PC-9 (cell line): Measurements from ENCODE around the gene FUBP3. TPM values are rescaled to one million over a fixed set of nuclear protein-coding genes. Genes with fewer than 3 reads are reported as not detected.

ENCODE experiments used
- BruUV-seq: library from RNA; stranded (reverse); fragments of 400-500 nt; replicated peaks from 2 replicates; lab custom pipeline; 2021; lab: Mats Ljungman, UMichigan
- CTCF ChIA-PET: fragments of 300-600 bp; sonication (Branson Sonifier 250); formaldehyde crosslinking; loops from one replicate; lab custom pipeline; 2022; ENCODE audit warnings: antibody characterized with exemption; lab: Charles Lee
- POLR2A ChIA-PET: fragments of 300-600 bp; sonication (Branson Sonifier 250); formaldehyde crosslinking; loops from one replicate; lab custom pipeline; 2022; ENCODE audit warnings: antibody characterized with exemption; ENCODE audit not compliant: unreplicated experiment; lab: Charles Lee
- DNase-seq, 2 experiments: peaks; one replicate each; pipeline versions ENCODE4 v3.0.0 to v3.0.0-alpha.2; 2015 to 2022; ENCODE audit warnings: mixed read lengths in 1 of 2
- H2AFZ ChIP-seq: fragments of 200-600 bp; sonication (generic); 2 replicates; pipeline ENCODE4 v1.8.1; 2017; ENCODE audit warnings: antibody characterized with exemption
- H3F3A ChIP-seq: fragments of 200-600 bp; sonication (generic); 2 replicates; pipeline ENCODE4 v1.8.1; 2017; ENCODE audit warnings: antibody characterized with exemption, mild to moderate bottlenecking, low read depth; ENCODE audit not compliant: insufficient read depth
- H3K27ac ChIP-seq: fragments of 200-600 bp; sonication (generic); 2 replicates; pipeline ENCODE4 v1.6.1; 2016; ENCODE audit warnings: mixed run types
- H3K27me3 ChIP-seq: fragments of 200-600 bp; sonication (generic); 2 replicates; pipeline ENCODE4 v1.6.1; 2016; ENCODE audit warnings: low read depth, mixed run types; ENCODE audit not compliant: insufficient read depth
- H3K36me3 ChIP-seq: fragments of 200-600 bp; sonication (generic); 2 replicates; pipeline ENCODE4 v1.6.1; 2016; ENCODE audit warnings: low read depth, mixed run types
- H3K4me1 ChIP-seq: fragments of 200-600 bp; sonication (generic); replicated peaks from 2 replicates; pipeline ENCODE4 v1.6.1; 2016; ENCODE audit warnings: mixed run types; ENCODE audit not compliant: insufficient read depth
- H3K4me2 ChIP-seq: fragments of 200-600 bp; sonication (generic); 2 replicates; pipeline ENCODE4 v1.6.1; 2017; ENCODE audit warnings: mixed run types
- H3K4me3 ChIP-seq: fragments of 200-600 bp; sonication (generic); 2 replicates; pipeline ENCODE4 v1.6.1; 2016; ENCODE audit warnings: mixed run types
- H3K79me2 ChIP-seq: fragments of 200-600 bp; sonication (generic); 2 replicates; pipeline ENCODE4 v1.6.1; 2017; ENCODE audit warnings: low read depth, mixed run types
- H3K9me2 ChIP-seq: fragments of 200-600 bp; sonication (generic); 2 replicates; pipeline ENCODE4 v1.8.1; 2017; ENCODE audit warnings: mild to moderate bottlenecking; ENCODE audit not compliant: insufficient read depth
- H3K9me3 ChIP-seq: fragments of 200-600 bp; sonication (generic); 2 replicates; pipeline ENCODE4 v1.8.1; 2016; ENCODE audit warnings: low read depth; ENCODE audit not compliant: insufficient read depth
- H4K20me1 ChIP-seq: fragments of 200-600 bp; sonication (generic); 2 replicates; pipeline ENCODE4 v1.8.1; 2017; ENCODE audit not compliant: insufficient read depth
- CTCF ChIP-seq: fragments of 200-600 bp; sonication (generic); conservative IDR thresholded peaks from 2 replicates; pipeline ENCODE4 v1.6.1; 2017; ENCODE audit warnings: mixed run types, antibody characterized with exemption, mild to moderate bottlenecking, moderate library complexity
- EZH2 ChIP-seq: fragments of 200-600 bp; sonication (generic); IDR thresholded peaks from 2 replicates; pipeline ENCODE4 v1.8.0; 2017; ENCODE audit warnings: antibody characterized with exemption, low read depth
- intact Hi-C: fragments of 100-400 bp; cut with micrococcal nuclease; formaldehyde crosslinking; loops from one replicate; pipeline ENCODE4 v1.10.0; 2022; ENCODE audit not compliant: unreplicated experiment
- total RNA-seq: library from RNA; stranded (reverse); gene quantifications from 2 replicates; pipeline ENCODE4 v1.2.3, GENCODE V29; 2021

FUBP3 gene
- total RNA-seq, 1 experiment from 2014 or later, result 75.6 TPM

- peaks cover 17% of the 10 kb centered on the region; the same call in 1 of the 2 replicates for H3K36me3 ChIP-seq
- peak overlapping the region; percentile 23; the same call in 1 of the 2 replicates for H3K27ac ChIP-seq
- no peaks in the 10 kb centered on the region; the same call in 1 of the 2 replicates for H3K9me2 ChIP-seq
- ChIA-PET POLR2A (interaction anchor here (0.6 to 0.8 kb wide), 3 partner anchors 40 to 103 kb away, joined by 3 to 19 read pairs (median 8); no protein-coding TSS in a partner anchor), CTCF (interaction anchor here (0.7 kb wide), 1 partner anchor 44 kb away, joined by 3 read pairs; no protein-coding TSS in a partner anchor)
- DNase-seq, result no peak
- peaks cover 39% of the 10 kb centered on the region for H4K20me1 ChIP-seq
- H3K79me2 ChIP-seq, result peaks cover 66% of the 10 kb centered on the region
- peaks cover 23% of the 10 kb centered on the region for H3K4me1 ChIP-seq
- no peaks in the 10 kb centered on the region for H3K27me3 ChIP-seq
- H3K9me3 ChIP-seq, result no peaks in the 10 kb centered on the region
- TF ChIP-seq CTCF (no peak), EZH2 (no peak)
- peak overlapping the region; percentile 73 for H2AFZ ChIP-seq
- intact Hi-C loops, result loop anchor here (5.0 kb wide), 1 partner anchor 43 kb away; no protein-coding TSS in a partner anchor
- H3K4me2 ChIP-seq, result peak overlapping the region; percentile 97
- H3K4me3 ChIP-seq, result peak overlapping the region; percentile 99
- peaks cover 21% of the 10 kb centered on the region for H3F3A ChIP-seq
- BruUV-seq, result TSS peak; percentile 29
Measured at GRCh38 chr9:130579738-130580463, 524 bp downstream of the FUBP3 start.

GRCh38 chr9:130581766-130582165, 2.4 kb downstream of the FUBP3 start:
- ChIA-PET POLR2A (no interaction called here), CTCF (no interaction called here)
- Histone ChIP-seq H3K79me2 (peaks cover 83% of the 10 kb centered on the region), H3F3A (peaks cover 21% of the 10 kb centered on the region), H3K4me2 (no peak overlapping the region), H4K20me1 (peaks cover 57% of the 10 kb centered on the region), H2AFZ (no peak overlapping the region), H3K27ac (no peak overlapping the region), H3K36me3 (peaks cover 17% of the 10 kb centered on the region; the same call in 1 of the 2 replicates), H3K9me3 (no peaks in the 10 kb centered on the region), H3K4me1 (peaks cover 23% of the 10 kb centered on the region), H3K9me2 (no peaks in the 10 kb centered on the region), H3K27me3 (no peaks in the 10 kb centered on the region), H3K4me3 (no peak overlapping the region)
- TF ChIP-seq EZH2 (no peak), CTCF (no peak)
- no TSS peak for BruUV-seq
- DNase-seq, result no peak
- intact Hi-C loops, result no loop called here

GRCh38 chr9:130583271-130583670, 3.9 kb downstream of the FUBP3 start:
- no peak for TF ChIP-seq CTCF
- no peak for TF ChIP-seq EZH2
- CTCF ChIA-PET, result interaction anchor here (0.5 kb wide), 1 partner anchor 793 kb away, joined by 3 read pairs; no protein-coding TSS in a partner anchor
- Histone ChIP-seq H3K4me2 (no peak overlapping the region), H3K36me3 (peaks cover 17% of the 10 kb centered on the region; the same call in 1 of the 2 replicates), H2AFZ (no peak overlapping the region), H3K9me2 (no peaks in the 10 kb centered on the region), H3K4me1 (peaks cover 16% of the 10 kb centered on the region), H3K9me3 (no peaks in the 10 kb centered on the region), H3F3A (peaks cover 8% of the 10 kb centered on the region), H3K27ac (no peak overlapping the region), H4K20me1 (peaks cover 72% of the 10 kb centered on the region), H3K27me3 (no peaks in the 10 kb centered on the region), H3K4me3 (no peak overlapping the region), H3K79me2 (peaks cover 88% of the 10 kb centered on the region)
- DNase-seq, result no peak
- intact Hi-C loops, result no loop called here
- POLR2A ChIA-PET, result no interaction called here
- BruUV-seq, result no TSS peak
